H7 (cell line): ENCODE measurements around the gene RSRP1. TPM values are rescaled to one million over a fixed set of nuclear protein-coding genes. Genes with fewer than 3 reads are reported as not detected.
A peak's percentile ranks its signal among the peaks of the same experiment; 100 is the strongest.
"Not testable (repeated sequence)": the region's sequence is repeated elsewhere in the genome, so short reads cannot be mapped to it uniquely, and the experiment has no call there.

ENCODE experiments used
- DNase-seq: peaks from one replicate; pipeline ENCODE4 v3.0.0; 2012
- H3K27me3 ChIP-seq: 2 replicates; pipeline ENCODE4 v1.6.0; 2011; ENCODE audit warnings: mild to moderate bottlenecking, low read length; ENCODE audit not compliant: control insufficient read depth, insufficient read depth
- H3K36me3 ChIP-seq: replicated peaks from 2 replicates; pipeline ENCODE4 v1.5.1; 2011; ENCODE audit warnings: low read length; ENCODE audit not compliant: control insufficient read depth, insufficient read depth
- H3K4me3 ChIP-seq: 2 replicates; pipeline ENCODE4 v1.5.1; 2011; ENCODE audit warnings: low read depth, mild to moderate bottlenecking, control low read depth, low read length, moderate library complexity; ENCODE audit not compliant: insufficient read depth
- total RNA-seq: library from RNA; depleted of rRNA; stranded (reverse); fragments of >200 nt; shearing (Covaris generic); gene quantifications from 2 replicates; pipeline ENCODE4 v1.2.3, GENCODE V29; 2014; rRNA removed

RSRP1 gene, protein sequence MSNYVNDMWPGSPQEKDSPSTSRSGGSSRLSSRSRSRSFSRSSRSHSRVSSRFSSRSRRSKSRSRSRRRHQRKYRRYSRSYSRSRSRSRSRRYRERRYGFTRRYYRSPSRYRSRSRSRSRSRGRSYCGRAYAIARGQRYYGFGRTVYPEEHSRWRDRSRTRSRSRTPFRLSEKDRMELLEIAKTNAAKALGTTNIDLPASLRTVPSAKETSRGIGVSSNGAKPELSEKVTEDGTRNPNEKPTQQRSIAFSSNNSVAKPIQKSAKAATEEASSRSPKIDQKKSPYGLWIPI
- total RNA-seq: 62.4 and 92.4 TPM in 2 replicates

GRCh38 chr1:25247024-25247828 lies at the start of gene RSRP1:
Gene RSRP1 (minus strand): TSS chr1:25247454. CDS start chr1:25246963, 491 bp downstream.
- no peaks in the 10 kb centered on the region for H3K27me3 ChIP-seq
- peak; percentile 100 for DNase-seq
- peak within 1 kb of the TSS; percentile 82 for H3K4me3 ChIP-seq
- peaks cover 19% of the 10 kb centered on the region for H3K36me3 ChIP-seq

DNA sequence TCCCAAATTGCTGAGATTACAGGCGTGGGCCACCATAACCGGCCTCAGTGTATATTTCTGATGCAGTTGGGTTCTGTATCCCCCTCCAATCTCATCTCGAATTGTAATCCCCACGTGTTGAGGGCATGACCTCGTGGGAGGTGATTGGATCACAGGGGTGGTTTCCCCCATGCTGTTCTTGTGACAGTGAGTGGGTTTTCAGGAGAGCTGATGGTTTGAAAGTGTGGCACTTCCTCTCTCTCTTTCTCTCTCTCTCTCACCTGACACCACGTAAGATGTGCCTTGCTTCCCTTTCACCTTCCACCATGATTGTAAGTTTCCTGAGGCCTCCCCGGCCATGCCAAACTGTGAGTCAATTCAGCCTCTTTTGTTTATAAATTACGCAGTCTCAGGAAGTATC lies 49.2 kb upstream of the RSRP1 start:
- DNase-seq, H3K27me3 ChIP-seq, H3K36me3 ChIP-seq, H3K4me3 ChIP-seq: not testable (repeated sequence)

DNA sequence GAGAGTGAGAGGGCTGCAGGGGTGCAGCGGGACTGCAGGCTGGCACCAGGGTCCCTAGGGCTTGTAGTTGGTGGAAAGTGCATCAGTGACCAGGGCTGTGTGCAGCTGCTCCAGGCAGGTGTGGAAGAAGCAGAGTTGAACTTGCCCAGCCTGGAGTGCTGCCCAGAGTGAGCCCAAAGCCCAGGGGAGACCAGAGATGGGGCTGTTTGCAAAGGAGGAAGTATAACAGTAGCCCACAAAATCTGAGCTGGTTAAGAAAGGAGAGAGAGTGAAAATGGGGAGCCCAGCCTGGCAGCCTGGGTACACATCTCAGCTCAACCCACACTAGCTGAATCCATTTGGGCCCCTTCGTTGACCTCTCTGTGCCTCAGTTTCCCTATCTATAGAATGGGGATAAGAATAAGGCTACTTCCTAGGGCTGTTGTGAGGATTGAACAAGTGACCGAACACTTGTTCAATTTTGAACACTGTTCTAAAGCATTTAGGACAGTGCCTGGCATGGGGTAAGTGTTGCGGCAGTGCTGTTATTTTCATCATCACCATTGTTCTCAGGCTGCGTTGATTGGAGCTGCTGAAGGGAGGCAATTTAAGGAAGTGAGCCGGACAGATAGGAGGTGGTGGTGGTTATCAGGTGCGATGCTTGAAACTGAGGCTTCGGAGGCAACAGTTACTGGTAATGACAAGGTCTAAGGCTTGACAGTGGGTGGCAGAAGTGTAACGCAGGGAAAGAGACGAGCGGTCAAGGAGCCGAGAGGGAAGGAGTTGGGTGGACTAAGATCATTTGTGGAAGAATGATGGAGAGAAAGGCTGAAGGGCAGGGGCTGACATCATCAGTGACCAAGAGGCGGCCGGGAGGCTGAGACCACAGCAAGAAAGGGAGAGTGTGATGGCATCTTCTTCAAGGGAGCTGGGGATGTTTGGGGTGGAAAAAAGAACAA lies 47.9 kb upstream of the RSRP1 start:
- not testable (repeated sequence) for H3K36me3 ChIP-seq, H3K4me3 ChIP-seq, H3K27me3 ChIP-seq, DNase-seq

GRCh38 chr1:25293426-25293825 lies 46.2 kb upstream of the RSRP1 start:
- H3K36me3 ChIP-seq, DNase-seq, H3K27me3 ChIP-seq, H3K4me3 ChIP-seq: not testable (repeated sequence)

GRCh38 chr1:25290043-25290442 lies 42.8 kb upstream of the RSRP1 start:
- H3K27me3 ChIP-seq, H3K4me3 ChIP-seq, H3K36me3 ChIP-seq, DNase-seq: not testable (repeated sequence)

DNA sequence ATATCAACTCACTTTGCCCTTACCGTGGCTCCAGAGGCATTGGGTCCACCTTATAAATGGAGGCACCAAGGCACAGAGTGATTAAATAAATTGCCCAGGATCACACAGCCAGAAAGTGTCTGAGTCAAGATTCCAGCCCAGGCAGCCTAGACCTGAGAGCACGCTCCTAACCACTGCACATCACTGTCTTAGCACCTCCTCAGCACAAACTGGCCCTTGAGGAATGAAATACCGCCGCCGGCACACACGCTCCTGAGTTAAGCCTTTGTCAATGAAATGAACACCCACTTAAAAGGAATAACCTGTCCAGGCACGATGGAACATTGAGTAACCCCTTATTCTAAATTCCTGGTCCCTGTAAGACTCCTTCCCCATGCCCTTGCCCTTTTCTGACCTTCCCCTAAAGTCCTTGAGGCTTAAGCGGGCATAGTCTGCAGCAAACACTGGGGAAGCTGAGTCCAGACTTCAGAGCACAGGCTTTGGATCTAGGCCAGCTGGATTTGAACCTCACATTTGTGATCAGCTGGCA lies 41.4 kb upstream of the RSRP1 start:
- not testable (repeated sequence) for H3K4me3 ChIP-seq, H3K27me3 ChIP-seq, DNase-seq, H3K36me3 ChIP-seq

GRCh38 chr1:25287164-25287563 lies 39.9 kb upstream of the RSRP1 start:
- H3K27me3 ChIP-seq, H3K4me3 ChIP-seq, DNase-seq, H3K36me3 ChIP-seq: not testable (repeated sequence)

- H3K36me3 ChIP-seq, H3K27me3 ChIP-seq, DNase-seq, H3K4me3 ChIP-seq: not testable (repeated sequence)
Measured at GRCh38 chr1:25285862-25286261, 38.6 kb upstream of the RSRP1 start.

GRCh38 chr1:25279693-25280111 lies 32.4 kb upstream of the RSRP1 start:
- not testable (repeated sequence) for H3K36me3 ChIP-seq, H3K27me3 ChIP-seq, DNase-seq, H3K4me3 ChIP-seq

- not testable (repeated sequence) for H3K4me3 ChIP-seq, DNase-seq, H3K27me3 ChIP-seq
Measured at GRCh38 chr1:25278790-25279189, 31.5 kb upstream of the RSRP1 start.

GRCh38 chr1:25278358-25278757 lies 31.1 kb upstream of the RSRP1 start:
- H3K36me3 ChIP-seq, H3K4me3 ChIP-seq, DNase-seq, H3K27me3 ChIP-seq: not testable (repeated sequence)

More at GRCh38 chr1:25278790-25279189, 31.5 kb upstream of the RSRP1 start:
- not testable (repeated sequence) for H3K36me3 ChIP-seq

GRCh38 chr1:25277295-25277694 lies 30.0 kb upstream of the RSRP1 start:
- not testable (repeated sequence) for H3K27me3 ChIP-seq, DNase-seq, H3K36me3 ChIP-seq, H3K4me3 ChIP-seq

DNA sequence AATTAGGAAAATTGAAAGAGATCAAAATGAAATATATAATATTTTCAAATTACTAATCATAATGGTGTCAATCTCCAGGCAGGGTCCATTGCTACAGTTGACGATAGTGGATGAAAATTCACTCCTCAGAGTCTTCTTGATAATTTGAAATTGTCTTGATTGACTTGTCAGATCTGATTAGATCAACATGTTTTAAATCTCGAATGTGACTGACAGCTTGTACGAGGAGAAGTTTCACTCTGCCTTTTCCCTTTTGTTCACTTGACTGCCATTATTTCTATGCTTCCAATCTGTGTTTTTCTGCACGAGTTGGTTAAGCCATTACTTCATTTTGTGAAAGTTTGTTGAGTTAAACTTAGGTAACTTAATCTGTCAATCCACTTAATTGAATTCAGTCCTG lies 28.4 kb upstream of the RSRP1 start:
- H3K4me3 ChIP-seq, DNase-seq, H3K27me3 ChIP-seq, H3K36me3 ChIP-seq: not testable (repeated sequence)

DNA sequence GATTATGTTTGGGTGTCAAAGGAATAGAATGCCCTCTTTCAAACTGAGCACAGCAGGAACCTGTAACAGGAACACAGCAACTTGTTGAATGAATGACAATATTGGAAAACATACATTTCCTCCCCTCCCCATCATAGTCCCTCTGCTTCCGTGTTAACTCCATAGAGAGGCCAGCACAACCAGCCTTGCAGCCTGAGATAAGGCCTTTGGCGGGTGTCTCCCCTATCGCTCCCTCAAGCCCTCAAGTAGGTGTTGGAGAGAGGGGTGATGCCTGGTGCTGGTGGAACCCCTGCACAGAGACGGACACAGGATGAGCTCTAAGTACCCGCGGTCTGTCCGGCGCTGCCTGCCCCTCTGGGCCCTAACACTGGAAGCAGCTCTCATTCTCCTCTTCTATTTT lies 25.0 kb upstream of the RSRP1 start, which contains the start of gene RHD:
RHD (plus strand) TSS at position 272 of the 400 bp plus-strand sequence; CDS start at position 311, 39 bp downstream.
- H3K36me3 ChIP-seq, H3K4me3 ChIP-seq, DNase-seq: not testable (repeated sequence)

More for the DNA sequence above, 25.0 kb upstream of the RSRP1 start, which contains the start of gene RHD:
- not testable (repeated sequence) for H3K27me3 ChIP-seq
